Right atrium auricular region (tissue), 2 donors: ENCODE measurements around the gene HPCAL1. TPM values are rescaled to one million over a fixed set of nuclear protein-coding genes. Genes with fewer than 3 reads are reported as not detected.
"Not testable (repeated sequence)": the region's sequence is repeated elsewhere in the genome, so short reads cannot be mapped to it uniquely, and the experiment has no call there.

Experiments used
- DNase-seq: peaks from one replicate; pipeline ENCODE4 v3.0.0-alpha.2; 2019; ENCODE audit warnings: low spot score
- H3K27ac ChIP-seq, 2 donors: fragments of 200-600 bp; sonication (generic); 1 replicate in 1 of 2; 2 replicates in 1 of 2; pipeline ENCODE4 v1.5.1; 2016 to 2019
- H3K27me3 ChIP-seq, 2 donors: fragments of 200-600 bp; sonication (generic); one replicate each; pipeline versions ENCODE4 v1.5.1 to v1.6.0; 2017 to 2019
- H3K36me3 ChIP-seq: fragments of 200-600 bp; sonication (generic); one replicate; pipeline ENCODE4 v1.5.1; 2016
- H3K4me1 ChIP-seq, 2 donors: fragments of 200-600 bp; sonication (generic); one replicate each; pipeline versions ENCODE4 v1.5.1 to v1.6.0; 2017 to 2019
- H3K4me3 ChIP-seq, 2 donors: fragments of 200-600 bp; sonication (generic); 1 replicate in 1 of 2; 2 replicates in 1 of 2; pipeline ENCODE4 v1.5.1; 2017 to 2019; ENCODE audit warnings: mild to moderate bottlenecking in 1 of 2, moderate library complexity in 1 of 2
- H3K9me3 ChIP-seq, 2 donors: fragments of 200-600 bp; sonication (generic); one replicate each; pipeline ENCODE4 v1.5.1; 2019
- CTCF ChIP-seq, 2 donors: fragments of 200-600 bp; sonication (generic); IDR thresholded peaks; one replicate each; pipeline ENCODE4 v1.5.1; 2019; ENCODE audit warnings: antibody characterized with exemption in 2 of 2
- total RNA-seq, 2 donors: library from RNA; depleted of rRNA; stranded (reverse); fragments of >200 nt; gene quantifications; one replicate each; pipeline ENCODE4 v1.1.0, GENCODE V29; 2016

The HPCAL1 gene
- total RNA-seq, 2 donors from 2014 or later = 28.7 to 35.5 TPM

GRCh38 chr2:10297959-10298531 is 4.7 kb upstream of the HPCAL1 start:
- Histone ChIP-seq H3K9me3 (peaks cover 0 to 11% of the 10 kb centered on the region in 2 donors), H3K27ac (peak overlapping the region; percentile 35 to 51), H3K4me3 (no peak overlapping the region), H3K27me3 (no peaks in the 10 kb centered on the region), H3K36me3 (no peaks in the 10 kb centered on the region), H3K4me1 (peaks cover 0 to 7% of the 10 kb centered on the region in 2 donors)
- peak; percentile 76 for DNase-seq
- TF ChIP-seq CTCF (IDR thresholded peaks at IDR 0.05) = no peak

GRCh38 chr2:10298777-10299176 is 3.9 kb upstream of the HPCAL1 start:
- H3K4me3 ChIP-seq, DNase-seq, H3K36me3 ChIP-seq, H3K27ac ChIP-seq, H3K9me3 ChIP-seq, H3K27me3 ChIP-seq: not testable (repeated sequence)
- H3K4me1 ChIP-seq = peaks cover 0 to 14% of the 10 kb centered on the region in 2 donors

GRCh38 chr2:10300328-10300920 is 2.3 kb upstream of the HPCAL1 start:
- no peak for TF ChIP-seq CTCF (IDR thresholded peaks at IDR 0.05)
- H3K36me3 ChIP-seq = no peaks in the 10 kb centered on the region
- no peak for DNase-seq
- H3K27me3 ChIP-seq = no peaks in the 10 kb centered on the region
- no peak overlapping the region for H3K4me3 ChIP-seq
- peaks cover 0 to 29% of the 10 kb centered on the region in 2 donors for H3K4me1 ChIP-seq
- H3K9me3 ChIP-seq = no peaks in the 10 kb centered on the region
- no peak overlapping the region for H3K27ac ChIP-seq

GRCh38 chr2:10300997-10301940 is 1.4 kb upstream of the HPCAL1 start:
- no peaks in the 10 kb centered on the region for H3K9me3 ChIP-seq
- peak overlapping the region; percentile 77 to 80 for H3K27ac ChIP-seq
- no peaks in the 10 kb centered on the region for H3K27me3 ChIP-seq
- TF ChIP-seq CTCF (IDR thresholded peaks at IDR 0.05) = no peak
- no peak overlapping the region for H3K4me3 ChIP-seq
- H3K36me3 ChIP-seq = no peaks in the 10 kb centered on the region
- peaks cover 0 to 29% of the 10 kb centered on the region in 2 donors for H3K4me1 ChIP-seq
- DNase-seq = no peak

- Histone ChIP-seq H3K36me3 (no peaks in the 10 kb centered on the region), H3K4me3 (peak overlapping the region; percentile 73 to 78), H3K27me3 (no peaks in the 10 kb centered on the region), H3K4me1 (peaks cover 0 to 33% of the 10 kb centered on the region in 2 donors), H3K27ac (peak overlapping the region; percentile 77 to 80), H3K9me3 (no peaks in the 10 kb centered on the region)
- no peak for TF ChIP-seq CTCF (IDR thresholded peaks at IDR 0.05)
- DNase-seq = no peak
These were observed 694 bp upstream of the HPCAL1 start for GRCh38 chr2:10301941-10302478.
